ENCODE results near the gene ZBTB22.
A peak's percentile ranks its signal among the peaks of the same experiment; 100 is the strongest.
"Not testable (repeated sequence)": the region's sequence is repeated elsewhere in the genome, so short reads cannot be mapped to it uniquely, and the experiment has no call there.

ZBTB22 gene

GRCh38 chr6:33298773-33299236, 18.7 kb downstream of the ZBTB22 start, which contains the start of gene RGL2:
TSS of gene RGL2 (minus strand) at chr6:33298942. CDS start at chr6:33298610, 332 bp downstream.
- DNase-seq: peak; percentile 79

- peak; percentile 89 for DNase-seq
These were observed 19.4 kb downstream of the ZBTB22 start for GRCh38 chr6:33297956-33298772.

GRCh38 chr6:33297406-33297955, 20.1 kb downstream of the ZBTB22 start:
- DNase-seq: no peak

GRCh38 chr6:33296797-33297405, 20.6 kb downstream of the ZBTB22 start:
- DNase-seq: no peak

- no peak for DNase-seq
These were observed 21.7 kb downstream of the ZBTB22 start for GRCh38 chr6:33295621-33296369.

- DNase-seq: no peak
These were observed 23.3 kb downstream of the ZBTB22 start for GRCh38 chr6:33294086-33294823.

GRCh38 chr6:33292996-33293682, 24.4 kb downstream of the ZBTB22 start:
- no peak for DNase-seq

- no peak for DNase-seq
These were observed 27.1 kb downstream of the ZBTB22 start for GRCh38 chr6:33290459-33290858.

GRCh38 chr6:33289784-33290315, 27.7 kb downstream of the ZBTB22 start:
- DNase-seq: no peak

- DNase-seq: peak; percentile 83
These were observed 28.4 kb downstream of the ZBTB22 start, which contains the start of the genes PFDN6 and WDR46 for GRCh38 chr6:33288921-33289783. TSS of gene PFDN6 (plus strand) at chr6:33289601. CDS start at chr6:33289857, 256 bp downstream. TSS of gene WDR46 (minus strand) at chr6:33289239. CDS start at chr6:33289170, 69 bp downstream.

GRCh38 chr6:33288141-33288920, 29.2 kb downstream of the ZBTB22 start:
- DNase-seq: no peak

- DNase-seq: no peak
These were observed 30.3 kb downstream of the ZBTB22 start for GRCh38 chr6:33286946-33287914.

GRCh38 chr6:33285214-33285613, 32.3 kb downstream of the ZBTB22 start:
- not testable (repeated sequence) for DNase-seq

GRCh38 chr6:33280539-33280938, 37.0 kb downstream of the ZBTB22 start:
- no peak for DNase-seq

GRCh38 chr6:33279971-33280511, 37.5 kb downstream of the ZBTB22 start:
- no peak for DNase-seq

- DNase-seq: no peak
These were observed 38.3 kb downstream of the ZBTB22 start for GRCh38 chr6:33279257-33279695.

GRCh38 chr6:33278810-33279209, 38.7 kb downstream of the ZBTB22 start:
- no peak for DNase-seq

GRCh38 chr6:33278392-33278741, 39.2 kb downstream of the ZBTB22 start:
- no peak for DNase-seq
